ENCODE measurements around the gene PIGP. TPM values are rescaled to one million over a fixed set of nuclear protein-coding genes. Genes with fewer than 3 reads are reported as not detected.

PIGP gene
- total RNA-seq, 1 experiment from 2014 or later: 13.6 TPM

- Histone ChIP-seq H3K4me3 (no peak overlapping the region), H3K27ac (no peak overlapping the region), H3K27me3 (replicated peaks) (no peaks in the 10 kb centered on the region), H3K9me3 (replicated peaks) (no peaks in the 10 kb centered on the region), H3K36me3 (no peaks in the 10 kb centered on the region), H3K4me1 (replicated peaks) (no peaks in the 10 kb centered on the region)
- DNase-seq (ENCODE audit: low read depth in 1 of 2, low spot score in 2 of 2): no peak
These were observed 46.4 kb downstream of the PIGP start for GRCh38 chr21:37026499-37026898.

GRCh38 chr21:37017951-37018679 is 54.8 kb downstream of the PIGP start:
- peak in 1 of 2 experiments; percentile 29 for DNase-seq (ENCODE audit: low read depth in 1 of 2, low spot score in 2 of 2)
- H3K27me3 ChIP-seq (replicated peaks): no peaks in the 10 kb centered on the region
- H3K27ac ChIP-seq: no peak overlapping the region
- no peak overlapping the region for H3K4me3 ChIP-seq
- H3K36me3 ChIP-seq: no peaks in the 10 kb centered on the region
- peaks cover 6% of the 10 kb centered on the region for H3K4me1 ChIP-seq (replicated peaks)
- no peaks in the 10 kb centered on the region for H3K9me3 ChIP-seq (replicated peaks)

Other genes with a start within 250 kb of the PIGP start
- 12.7 and 20.9 TPM in 2 replicates for gene HLCS, start 106.4 kb downstream of the PIGP start, total RNA-seq (2014; rRNA removed; shearing (Covaris generic))
- gene RIPPLY3, start 66.4 kb downstream of the PIGP start, total RNA-seq (2014; rRNA removed; shearing (Covaris generic)): 1.7 TPM in 1 of 2 replicates, not detected in the other
- 184 and 259 TPM in 2 replicates for gene TTC3, start 183 bp upstream of the PIGP start, total RNA-seq (2014; rRNA removed; shearing (Covaris generic))
- 31.4 and 39.9 TPM in 2 replicates for gene VPS26C, start 194.3 kb upstream of the PIGP start, total RNA-seq (2014; rRNA removed; shearing (Covaris generic))